Sigmoid colon (tissue), 7 donors: ENCODE measurements around the gene WDR5B. TPM values are rescaled to one million over a fixed set of nuclear protein-coding genes. Genes with fewer than 3 reads are reported as not detected.

ENCODE experiments used
- DNase-seq: peaks from one replicate; pipeline ENCODE4 v3.0.0-alpha.2; 2019
- H3K27ac ChIP-seq, 4 donors: fragments of 200-600 bp; sonication (generic); one replicate each; pipeline ENCODE4 v1.5.1; 2016 to 2019; ENCODE audit warnings: mild to moderate bottlenecking in 1 of 4
- H3K27me3 ChIP-seq, 3 donors: fragments of 200-600 bp; sonication (generic); one replicate each; pipeline ENCODE4 v1.5.1; 2019; ENCODE audit warnings: mild to moderate bottlenecking in 1 of 3
- H3K36me3 ChIP-seq, 4 donors: fragments of 200-600 bp; sonication (generic); one replicate each; pipeline ENCODE4 v1.5.1; 2016 to 2019
- H3K4me1 ChIP-seq, 4 donors: fragments of 200-600 bp; sonication (generic); one replicate each; pipeline ENCODE4 v1.5.1; 2017 to 2019
- H3K4me3 ChIP-seq, 4 donors: fragments of 200-600 bp; sonication (generic); one replicate each; pipeline ENCODE4 v1.5.1; 2017 to 2019; ENCODE audit warnings: mild to moderate bottlenecking in 2 of 4, moderate library complexity in 1 of 4
- H3K9me3 ChIP-seq, 4 donors: fragments of 200-600 bp in 3 of 4; sonication (generic) in 3 of 4; one replicate each; pipeline versions ENCODE4 v1.5.1 to v1.6.1; 2013 to 2019
- CTCF ChIP-seq, 4 experiments: fragments of 450-650 bp in 3 of 4; fragments of 200-600 bp in 1 of 4; IDR thresholded peaks; one replicate each; pipeline ENCODE4 v1.5.1; 2016 to 2019; ENCODE audit warnings: antibody characterized with exemption in 4 of 4, mild to moderate bottlenecking in 3 of 4, moderate library complexity in 2 of 4
- EP300 ChIP-seq, 4 donors: sonication (generic); formaldehyde crosslinking; IDR thresholded peaks; one replicate each; pipeline ENCODE4 v1.6.1; 2017; ENCODE audit warnings: antibody characterized with exemption in 4 of 4
- POLR2A ChIP-seq, 2 donors: fragments of 450-650 bp; IDR thresholded peaks; one replicate each; pipeline ENCODE4 v1.6.1; 2016; ENCODE audit warnings: antibody characterized with exemption in 2 of 2, mild to moderate bottlenecking in 2 of 2, moderate library complexity in 2 of 2
- POLR2AphosphoS5 ChIP-seq, 4 donors: sonication (generic); formaldehyde crosslinking; IDR thresholded peaks; one replicate each; pipeline ENCODE4 v1.6.1; 2017; ENCODE audit warnings: antibody characterized with exemption in 4 of 4
- WGBS, 2 donors: extraction: QIAGEN DNeasy Blood & Tissue Kit; methylation state at CpG; one replicate each; pipeline ENCODE4 v1.1.7; 2013; 5-methylcytosine and 5-hydroxymethylcytosine counted together
- intact Hi-C: fragments of 100-400 bp; cut with DNase I; formaldehyde crosslinking; loops from one replicate; pipeline ENCODE4 v1.15.1; 2023
- polyA plus RNA-seq, 3 donors: library from polyadenylated mRNA; stranded (reverse); fragments of 200-250 nt; gene quantifications; one replicate each; pipeline ENCODE4 v1.2.3, GENCODE V29; 2013
- small RNA-seq, 3 donors: library from RNA; depleted of rRNA; stranded (forward); fragments of <200 nt; gene quantifications; one replicate each; pipeline ENCODE3, GENCODE V24; 2016
- total RNA-seq, 4 donors: library from RNA; depleted of rRNA; stranded (reverse); fragments of >200 nt; gene quantifications; one replicate each; pipeline ENCODE4 v1.1.0, GENCODE V29; 2016
- donor health status: healthy with polysubstance abuse.
- donor health status: Bipolar disorder and iron deficiency.
- donor health status: healthy.

Gene WDR5B
- total and polyA plus RNA-seq, 7 donors: 1.2 to 4.6 (median 2.5) TPM

GRCh38 chr3:122365073-122365472 lies 50.8 kb downstream of the WDR5B start:
- 41 to 76% methylated on average over 1 of the region's 1 CpG for WGBS, 2 donors

GRCh38 chr3:122364490-122364889 lies 51.4 kb downstream of the WDR5B start:
- TF ChIP-seq POLR2AphosphoS5 (IDR thresholded peaks at IDR 0.05) (no peak), POLR2A (IDR thresholded peaks at IDR 0.05) (no peak), CTCF (IDR thresholded peaks at IDR 0.05) (no peak), EP300 (IDR thresholded peaks at IDR 0.05) (no peak)
- Histone ChIP-seq H3K36me3 (peaks cover 3 to 83% (median 13%) of the 10 kb centered on the region in 4 donors), H3K4me3 (no peak overlapping the region), H3K9me3 (no peaks in the 10 kb centered on the region), H3K4me1 (no peaks in the 10 kb centered on the region), H3K27me3 (no peaks in the 10 kb centered on the region), H3K27ac (no peak overlapping the region)
- intact Hi-C loops: no loop called here
- WGBS, 2 donors: 70 to 95% methylated on average over 2 of the region's 2 CpGs
- DNase-seq: no peak

More at GRCh38 chr3:122365073-122365472, 50.8 kb downstream of the WDR5B start:
- Histone ChIP-seq H3K36me3 (peaks cover 3 to 86% (median 17%) of the 10 kb centered on the region in 4 donors), H3K4me1 (no peaks in the 10 kb centered on the region), H3K4me3 (no peak overlapping the region), H3K9me3 (no peaks in the 10 kb centered on the region), H3K27ac (no peak overlapping the region), H3K27me3 (no peaks in the 10 kb centered on the region)
- intact Hi-C loops: no loop called here
- no peak for TF ChIP-seq CTCF (IDR thresholded peaks at IDR 0.05)
- DNase-seq: no peak

Small RNA genes within 50 kb of the gene (small RNA-seq; reads per million reads assigned to genes)
- gene AC083798.1: 0 reads per million in 3 donors

Other genes starting within 250 kb of the WDR5B start
- under 1 TPM in 3 of 4 donors, not detected in 1; under 0.01 to 0.14 (median under 0.01) TPM for gene CASR, start 232.4 kb downstream of the WDR5B start, total RNA-seq
- gene CASR, start 232.4 kb downstream of the WDR5B start, polyA plus RNA-seq: under 1 TPM in 2 of 3 donors, not detected in 1; under 0.01 to 0.06 TPM
- gene CSTA, start 90.8 kb downstream of the WDR5B start, total RNA-seq: 1 to 10 TPM in 2 of 4 donors, not detected in 2; 1.9 to 3.6 TPM
- gene CSTA, start 90.8 kb downstream of the WDR5B start, polyA plus RNA-seq: 10 to 100 TPM in 2 of 3 donors, 1 to 10 TPM in 1; 9.9 to 20.4 (median 11.0) TPM
- gene MIX23, start 32.8 kb downstream of the WDR5B start, total RNA-seq: 10 to 100 TPM in 3 of 4 donors, 1 to 10 TPM in 1; 8.2 to 24.8 (median 17.2) TPM
- 10 to 100 TPM; 43.2 to 49.2 (median 44.5) TPM for gene MIX23, start 32.8 kb downstream of the WDR5B start, polyA plus RNA-seq
- 10 to 100 TPM; 37.1 to 56.6 (median 45.6) TPM for gene FAM162A, start 31.9 kb downstream of the WDR5B start, total RNA-seq
- gene FAM162A, start 31.9 kb downstream of the WDR5B start, polyA plus RNA-seq: 100 to 1,000 TPM; 200 to 298 (median 277) TPM
- gene KPNA1, start 98.9 kb upstream of the WDR5B start, total RNA-seq: 10 to 100 TPM; 34.9 to 50.1 (median 40.3) TPM
- gene KPNA1, start 98.9 kb upstream of the WDR5B start, polyA plus RNA-seq: 10 to 100 TPM in 2 of 3 donors, 1 to 10 TPM in 1; 9.6 to 12.8 (median 11.1) TPM
- 10 to 100 TPM; 24.5 to 43.0 (median 35.3) TPM for gene PARP9, start 148.2 kb upstream of the WDR5B start, total RNA-seq
- gene PARP9, start 148.2 kb upstream of the WDR5B start, polyA plus RNA-seq: 10 to 100 TPM; 20.4 to 48.4 (median 26.8) TPM
- gene DTX3L, start 148.3 kb upstream of the WDR5B start, total RNA-seq: 10 to 100 TPM; 18.9 to 32.6 (median 25.0) TPM
- gene DTX3L, start 148.3 kb upstream of the WDR5B start, polyA plus RNA-seq: 10 to 100 TPM in 2 of 3 donors, 1 to 10 TPM in 1; 9.6 to 33.2 (median 20.8) TPM
- gene PARP15, start 161.6 kb upstream of the WDR5B start, total RNA-seq: 1 to 10 TPM; 1.1 to 3.9 (median 2.9) TPM
- 10 to 100 TPM in 1 of 3 donors, 1 to 10 TPM in 1, not detected in 1; 1.2 to 16.8 TPM for gene PARP15, start 161.6 kb upstream of the WDR5B start, polyA plus RNA-seq